ENCODE measurements around the gene PLA2G12B.

GRCh38 chr10:72927485-72927884 lies 27.1 kb downstream of the PLA2G12B start:
- TF ChIP-seq POLR2AphosphoS5 (IDR thresholded peaks at IDR 0.05; ENCODE audit: low read depth, low read length): no peak
- no peak for TF ChIP-seq POLR2A (IDR thresholded peaks at IDR 0.05; ENCODE audit: low read depth, low read length)
- no peak for TF ChIP-seq TAF1 (IDR thresholded peaks at IDR 0.05; ENCODE audit: low read depth, low read length)

Data from GM12891 (cell line).